NCI-H510A treated with DMSO at 0.1 percent for 48 hours (cell line): ENCODE data around the gene MAGI3.

ENCODE experiments used
- DNase-seq: peaks from one replicate; lab custom pipeline; 2025; lab: John Stamatoyannopoulos, UW

MAGI3 gene

DNA sequence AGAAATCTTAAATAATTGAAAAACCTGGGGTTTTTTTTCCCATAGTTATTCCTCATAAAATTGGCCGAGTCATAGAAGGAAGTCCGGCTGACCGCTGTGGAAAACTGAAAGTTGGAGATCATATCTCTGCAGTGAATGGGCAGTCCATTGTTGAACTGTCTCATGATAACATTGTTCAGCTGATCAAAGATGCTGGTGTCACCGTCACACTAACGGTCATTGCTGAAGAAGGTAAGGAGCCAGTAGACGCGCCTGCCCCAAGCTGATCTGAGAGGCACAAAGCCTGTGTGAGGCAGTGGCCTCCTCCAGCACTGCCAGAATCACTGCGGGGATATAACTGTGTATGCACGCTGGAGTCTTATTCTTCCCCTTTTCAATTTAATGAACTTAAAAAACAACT, 268.7 kb downstream of the MAGI3 start:
- no peak for DNase-seq

GRCh38 chr1:113659556-113659955, 269.2 kb downstream of the MAGI3 start:
- DNase-seq, result no peak

DNA sequence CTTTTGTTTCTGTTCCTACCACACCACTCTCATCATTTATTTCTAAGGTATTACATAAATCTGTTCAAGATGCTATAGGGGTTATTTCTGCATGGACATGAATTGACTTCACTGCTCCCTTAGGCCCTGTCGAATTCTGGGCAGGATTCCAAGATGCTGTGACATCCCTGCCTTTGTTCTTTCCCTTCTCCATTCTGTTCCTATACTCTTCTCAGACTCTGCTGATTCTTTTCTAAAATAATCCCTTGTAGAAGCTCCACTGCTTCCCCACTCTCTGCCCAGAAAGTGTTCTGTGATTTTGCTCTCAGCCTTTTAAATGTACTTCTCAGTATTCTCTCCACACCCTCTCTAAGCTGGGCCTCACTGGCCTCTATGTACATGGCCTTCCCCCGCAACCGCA, 269.8 kb downstream of the MAGI3 start:
- no peak for DNase-seq

DNA sequence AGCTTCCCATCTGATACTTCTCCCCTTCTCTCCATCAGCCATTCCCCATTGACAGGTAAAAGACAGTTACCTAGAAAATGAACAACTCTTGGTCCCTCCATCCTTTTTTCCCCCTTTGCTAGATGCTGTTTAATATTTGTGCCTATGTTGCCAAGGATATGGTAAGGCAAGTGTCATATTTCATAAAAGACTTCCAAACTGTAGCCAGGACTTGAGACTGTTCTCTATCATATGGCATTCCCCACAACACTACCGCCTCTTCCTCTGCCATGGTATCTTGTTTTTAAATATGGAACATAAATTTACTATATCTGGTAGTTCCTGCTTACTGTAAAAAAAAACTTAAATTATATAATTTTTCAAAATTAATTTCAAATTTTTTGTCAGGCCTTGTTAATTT, 271.8 kb downstream of the MAGI3 start:
- DNase-seq, result no peak

DNA sequence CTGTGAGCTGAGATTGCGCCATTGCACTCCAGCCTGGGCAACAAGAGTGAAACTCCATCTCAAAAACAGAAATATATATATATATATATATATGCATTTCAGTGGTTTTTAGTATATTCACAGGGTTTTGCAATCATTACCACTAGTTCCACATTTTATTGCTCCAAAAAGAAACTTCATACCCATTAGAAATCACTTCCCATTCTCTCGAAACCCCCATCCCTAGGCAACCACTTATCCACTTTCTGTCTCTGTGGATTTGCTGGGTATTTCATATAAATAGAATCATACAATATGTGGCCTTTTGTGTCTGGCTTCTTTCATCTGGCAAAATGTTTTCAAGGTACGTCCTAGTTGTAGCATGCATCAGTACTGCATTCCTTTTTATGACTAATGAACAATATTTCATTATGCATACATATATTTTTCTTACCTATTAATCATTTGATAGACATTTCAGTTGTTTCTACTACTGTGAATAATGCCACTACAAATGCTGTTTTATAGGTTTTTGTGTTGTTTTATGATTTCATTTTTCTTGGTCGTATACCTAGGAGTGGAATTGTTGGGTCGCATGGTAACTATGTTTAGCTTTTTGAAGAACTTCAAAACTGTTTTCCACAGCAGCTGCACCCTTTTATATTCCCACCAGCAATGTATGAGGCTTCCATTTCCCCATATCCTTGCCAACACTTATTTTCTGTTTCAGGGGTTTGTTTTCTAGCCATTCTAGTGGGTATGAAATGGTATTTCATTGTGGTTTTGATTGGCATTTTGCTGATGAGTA, 273.0 kb downstream of the MAGI3 start:
- DNase-seq, result no peak

DNA sequence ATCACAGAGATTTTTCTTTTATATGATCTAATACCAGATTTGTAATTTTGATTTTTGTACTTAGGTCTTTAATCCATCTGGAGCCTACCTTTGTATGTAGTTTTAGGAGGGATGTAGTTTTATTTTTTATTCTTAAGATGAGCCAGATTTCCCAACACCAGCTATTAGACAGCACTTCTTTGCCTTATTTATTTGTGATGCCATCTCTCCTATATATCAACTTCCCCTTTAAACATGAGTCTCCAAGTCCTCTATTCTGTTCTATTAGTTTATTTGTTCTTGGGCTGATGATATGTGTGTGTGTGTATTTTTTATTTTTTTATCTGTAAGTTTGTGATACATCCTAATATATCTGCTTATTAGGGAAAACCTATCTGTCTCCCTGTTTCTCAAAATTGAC, 274.8 kb downstream of the MAGI3 start:
- DNase-seq, result no peak

DNA sequence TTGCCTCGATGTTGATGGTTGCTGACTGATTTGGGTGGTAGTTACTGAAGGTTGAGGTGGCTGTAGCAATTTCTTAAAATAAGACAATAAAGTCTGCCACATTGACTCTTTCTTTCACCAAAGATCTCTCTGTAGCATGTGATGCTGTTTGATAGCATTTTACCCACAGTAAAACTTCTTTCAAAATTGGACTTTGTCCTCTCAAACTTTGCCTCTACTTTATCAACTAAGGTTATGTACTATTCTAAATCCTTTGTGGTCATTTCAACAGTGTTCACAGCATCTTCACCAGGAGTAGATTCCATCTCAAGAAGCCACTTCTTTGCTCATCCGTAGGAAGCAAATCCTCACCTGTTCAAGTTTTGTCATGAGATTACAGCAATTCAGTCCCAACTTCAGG, 275.8 kb downstream of the MAGI3 start:
- DNase-seq, result no peak

- DNase-seq, result no peak
These were observed 279.7 kb downstream of the MAGI3 start for GRCh38 chr1:113669988-113670387.

DNA sequence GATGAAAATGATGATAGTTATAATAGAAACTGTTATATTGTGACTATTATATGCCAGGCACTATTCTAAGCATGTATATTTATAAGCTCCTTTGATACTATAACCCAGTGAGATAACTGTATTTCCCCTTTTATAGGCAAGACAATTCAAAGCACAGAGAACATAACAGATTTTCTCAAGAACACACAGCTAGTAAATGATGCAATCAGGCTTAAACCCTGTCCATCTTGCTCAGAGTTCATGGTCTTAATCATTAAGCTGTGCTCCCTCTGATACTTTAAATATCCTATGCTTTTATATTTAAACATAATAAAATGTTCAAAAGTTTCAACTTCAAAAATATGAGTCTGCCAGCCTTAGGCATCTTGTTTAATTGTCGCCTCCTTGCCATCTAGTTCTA, 280.3 kb downstream of the MAGI3 start:
- DNase-seq, result no peak

DNA sequence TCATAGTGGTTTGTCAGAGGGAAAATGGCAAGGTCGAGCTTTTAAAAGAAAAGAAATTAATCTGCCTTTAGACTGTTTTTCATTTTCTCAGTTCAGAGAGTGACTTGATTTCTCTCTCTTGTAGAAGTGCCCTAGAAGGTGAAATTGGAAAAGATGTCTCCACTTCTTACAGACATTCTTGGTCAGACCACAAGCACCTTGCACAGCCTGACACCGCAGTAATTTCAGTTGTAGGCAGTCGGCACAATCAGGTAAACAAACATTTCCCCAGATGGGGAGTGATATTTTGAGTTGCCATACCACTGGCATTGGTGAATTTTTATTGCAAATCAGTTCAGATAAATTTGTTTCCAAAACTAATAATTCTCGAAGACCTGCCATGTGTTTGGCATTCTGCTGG, 282.2 kb downstream of the MAGI3 start:
- no peak for DNase-seq

- DNase-seq, result no peak
These were observed 284.3 kb downstream of the MAGI3 start for GRCh38 chr1:113674591-113674990.

GRCh38 chr1:113675302-113675701, 285.0 kb downstream of the MAGI3 start:
- DNase-seq, result no peak

- no peak for DNase-seq
These were observed 286.2 kb downstream of the MAGI3 start for GRCh38 chr1:113676524-113676923.

DNA sequence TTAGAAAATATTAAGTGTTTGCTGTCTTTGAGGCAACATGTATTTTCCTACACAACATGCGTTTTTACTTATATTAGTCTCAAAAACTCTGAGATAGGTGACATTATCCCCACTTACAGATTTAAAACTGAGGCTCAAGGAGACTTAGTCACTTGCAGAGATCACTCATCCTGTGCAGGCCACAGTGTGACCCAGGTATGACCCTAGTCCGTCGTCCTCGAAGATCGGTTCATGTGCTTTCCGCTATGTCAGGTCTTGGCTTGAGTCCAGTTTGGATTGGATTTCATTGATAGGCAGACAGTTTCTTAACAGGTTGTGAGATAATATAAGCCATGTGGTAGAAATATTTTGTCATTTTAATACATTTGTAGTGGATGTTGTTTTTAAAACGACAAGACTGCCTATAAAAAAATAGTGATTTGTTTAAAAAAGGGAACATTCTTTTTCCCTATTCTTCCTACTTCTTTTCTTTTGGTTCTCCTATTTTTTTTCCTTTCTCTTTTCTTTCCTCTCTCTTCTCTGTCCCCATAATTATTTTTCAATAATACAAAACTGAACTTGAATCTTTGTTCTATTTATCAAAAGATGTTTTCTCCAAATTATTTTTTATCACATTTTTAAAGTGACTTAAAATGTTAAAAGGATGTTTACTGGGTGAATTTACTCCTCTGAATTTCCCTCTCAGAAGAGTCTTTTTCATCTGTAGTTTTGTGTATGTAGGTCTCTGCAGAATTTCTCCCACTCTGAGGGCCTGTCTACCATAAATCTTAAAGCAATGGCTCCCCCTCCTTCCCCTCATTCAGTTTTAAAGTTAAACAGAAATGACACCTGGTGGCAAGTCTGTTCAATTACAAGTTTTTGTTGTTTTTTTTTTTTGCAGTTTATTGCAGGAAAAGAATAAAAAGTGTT, 287.2 kb downstream of the MAGI3 start:
- DNase-seq, result peak; percentile 68

DNA sequence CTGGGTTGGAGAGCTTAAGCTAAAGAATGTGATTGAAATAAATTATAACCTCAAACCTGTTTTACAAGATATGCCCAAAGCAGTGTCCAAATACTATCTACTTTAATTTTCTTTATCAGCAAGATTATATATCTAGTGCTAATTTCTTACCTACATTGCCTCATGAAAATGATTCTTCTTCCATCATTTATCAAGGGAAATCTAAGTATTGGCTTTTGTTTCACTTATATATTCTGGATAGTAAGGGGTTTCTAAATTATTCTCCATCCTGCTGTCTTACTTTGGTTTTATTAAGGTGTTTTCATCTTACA, 287.8 kb downstream of the MAGI3 start:
- no peak for DNase-seq

- no peak for DNase-seq
These were observed 291.5 kb downstream of the MAGI3 start for GRCh38 chr1:113681596-113682337.

DNA sequence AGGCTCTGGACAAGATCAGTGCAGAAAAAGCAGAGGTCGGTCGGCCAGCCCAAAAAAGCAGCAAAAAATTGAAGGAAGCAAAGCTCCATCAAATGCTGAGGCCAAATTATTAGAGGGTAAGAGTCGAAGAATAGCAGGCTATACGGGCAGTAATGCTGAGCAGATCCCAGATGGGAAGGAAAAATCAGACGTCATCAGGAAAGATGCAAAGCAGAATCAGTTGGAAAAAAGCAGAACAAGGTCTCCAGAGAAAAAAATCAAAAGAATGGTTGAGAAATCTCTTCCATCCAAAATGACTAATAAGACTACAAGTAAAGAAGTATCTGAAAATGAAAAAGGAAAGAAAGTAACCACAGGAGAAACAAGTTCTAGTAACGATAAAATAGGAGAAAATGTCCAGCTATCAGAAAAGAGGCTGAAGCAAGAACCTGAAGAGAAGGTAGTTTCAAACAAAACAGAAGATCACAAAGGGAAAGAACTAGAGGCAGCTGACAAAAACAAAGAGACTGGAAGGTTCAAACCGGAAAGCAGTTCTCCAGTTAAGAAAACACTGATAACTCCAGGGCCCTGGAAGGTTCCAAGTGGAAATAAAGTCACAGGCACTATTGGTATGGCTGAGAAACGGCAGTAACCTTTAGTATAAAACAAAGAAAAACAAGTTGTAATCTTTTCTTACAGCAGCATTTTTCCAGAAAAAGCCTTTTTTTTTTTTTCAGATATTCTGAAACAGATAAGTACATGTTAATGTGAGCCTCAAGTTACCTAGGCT, 293.3 kb downstream of the MAGI3 start:
- DNase-seq, result no peak

GRCh38 chr1:113684153-113684541, 293.8 kb downstream of the MAGI3 start:
- no peak for DNase-seq

- no peak for DNase-seq
These were observed 296.7 kb downstream of the MAGI3 start for GRCh38 chr1:113686891-113687618.

DNA sequence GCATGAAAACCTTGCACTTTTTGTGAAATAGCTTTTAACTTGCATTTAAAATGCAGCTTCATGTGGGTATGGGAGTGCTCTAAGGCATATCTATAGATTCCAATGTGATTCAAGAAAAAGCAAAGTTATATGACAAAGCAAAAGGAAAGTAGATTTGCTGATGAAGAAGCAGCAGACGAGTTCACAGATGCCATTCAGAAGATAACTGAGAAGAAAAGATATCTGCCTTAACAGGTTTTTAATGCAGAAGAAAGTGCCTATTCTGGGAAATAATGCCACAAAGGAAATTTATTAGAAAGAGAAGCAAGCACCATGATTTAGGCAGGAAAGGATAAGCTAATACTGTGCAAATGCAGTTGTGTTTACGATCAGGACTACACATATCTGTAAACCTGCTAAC, 300.9 kb downstream of the MAGI3 start:
- DNase-seq, result no peak

DNA sequence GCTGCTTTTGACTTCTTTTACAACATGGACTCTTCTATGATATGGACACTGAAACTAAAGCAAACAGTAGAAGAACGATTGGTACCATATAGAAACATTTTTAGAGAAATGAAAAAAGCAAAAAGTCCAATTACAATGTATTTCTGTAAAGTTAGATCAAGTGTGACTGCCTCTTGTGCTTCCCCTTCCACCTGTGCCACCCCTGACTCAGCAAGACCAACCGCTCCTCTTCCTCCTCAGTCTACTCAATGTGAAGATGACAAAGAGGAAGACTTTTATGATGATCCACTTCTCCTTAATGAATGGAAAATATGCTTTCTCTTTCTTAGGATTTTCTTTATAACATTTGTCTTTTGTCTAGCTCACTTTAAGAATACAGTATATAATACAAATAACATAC, 302.0 kb downstream of the MAGI3 start:
- no peak for DNase-seq
